NB4 (cell line): ENCODE results near the gene MME.

Source experiments
- DNase-seq: peaks from one replicate; pipeline ENCODE4 v3.0.0; 2010; ENCODE audit warnings: low read depth
- H3K4me3 ChIP-seq: one replicate; pipeline ENCODE4 v1.5.1; 2011; ENCODE audit warnings: mild to moderate bottlenecking, low read depth, low read length, moderate library complexity
- MYC ChIP-seq: IDR thresholded peaks from 2 replicates; pipeline ENCODE4 v1.6.1; 2011; ENCODE audit warnings: low read depth, low read length
- POLR2A ChIP-seq: IDR thresholded peaks from 2 replicates; pipeline ENCODE4 v1.6.1; 2011; ENCODE audit warnings: mild to moderate bottlenecking; ENCODE audit not compliant: insufficient read length; ENCODE audit errors: extremely low read depth
- TF ChIP-seq, protein P1 (sequence below): IDR thresholded peaks from one replicate; pipeline ENCODE4 v1.5.1; 2012; ENCODE audit warnings: low read depth, low read length
- TF ChIP-seq, protein P2 (sequence below): IDR thresholded peaks from 2 replicates; pipeline ENCODE4 v1.6.1; 2011; ENCODE audit warnings: low read depth, low read length

Gene MME

DNA sequence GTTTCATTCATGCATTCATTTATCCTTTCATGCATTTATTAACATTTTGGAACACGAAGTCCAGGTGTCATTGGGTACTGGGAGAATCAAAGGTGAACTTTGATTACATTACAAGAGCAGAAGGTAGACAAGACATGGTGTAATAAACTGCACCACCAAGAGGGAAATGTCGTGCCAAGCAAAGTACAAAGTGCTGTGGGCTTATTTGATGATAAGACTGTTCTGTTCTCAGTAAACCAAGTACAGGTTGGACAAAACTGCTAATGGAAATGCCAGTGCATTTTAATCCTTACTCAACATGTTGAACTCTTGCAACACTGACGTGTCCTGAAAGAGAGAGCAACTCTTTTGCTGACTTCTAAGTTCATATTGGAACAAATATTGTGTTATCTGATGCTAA is 69.4 kb downstream of the MME start:
- no peak overlapping the region for H3K4me3 ChIP-seq
- TF ChIP-seq MYC (no peak), POLR2A (no peak)
- TF ChIP-seq, protein P1, sequence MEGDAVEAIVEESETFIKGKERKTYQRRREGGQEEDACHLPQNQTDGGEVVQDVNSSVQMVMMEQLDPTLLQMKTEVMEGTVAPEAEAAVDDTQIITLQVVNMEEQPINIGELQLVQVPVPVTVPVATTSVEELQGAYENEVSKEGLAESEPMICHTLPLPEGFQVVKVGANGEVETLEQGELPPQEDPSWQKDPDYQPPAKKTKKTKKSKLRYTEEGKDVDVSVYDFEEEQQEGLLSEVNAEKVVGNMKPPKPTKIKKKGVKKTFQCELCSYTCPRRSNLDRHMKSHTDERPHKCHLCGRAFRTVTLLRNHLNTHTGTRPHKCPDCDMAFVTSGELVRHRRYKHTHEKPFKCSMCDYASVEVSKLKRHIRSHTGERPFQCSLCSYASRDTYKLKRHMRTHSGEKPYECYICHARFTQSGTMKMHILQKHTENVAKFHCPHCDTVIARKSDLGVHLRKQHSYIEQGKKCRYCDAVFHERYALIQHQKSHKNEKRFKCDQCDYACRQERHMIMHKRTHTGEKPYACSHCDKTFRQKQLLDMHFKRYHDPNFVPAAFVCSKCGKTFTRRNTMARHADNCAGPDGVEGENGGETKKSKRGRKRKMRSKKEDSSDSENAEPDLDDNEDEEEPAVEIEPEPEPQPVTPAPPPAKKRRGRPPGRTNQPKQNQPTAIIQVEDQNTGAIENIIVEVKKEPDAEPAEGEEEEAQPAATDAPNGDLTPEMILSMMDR = no peak
- TF ChIP-seq, protein P2, sequence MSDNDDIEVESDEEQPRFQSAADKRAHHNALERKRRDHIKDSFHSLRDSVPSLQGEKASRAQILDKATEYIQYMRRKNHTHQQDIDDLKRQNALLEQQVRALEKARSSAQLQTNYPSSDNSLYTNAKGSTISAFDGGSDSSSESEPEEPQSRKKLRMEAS = no peak
- DNase-seq = no peak

DNA sequence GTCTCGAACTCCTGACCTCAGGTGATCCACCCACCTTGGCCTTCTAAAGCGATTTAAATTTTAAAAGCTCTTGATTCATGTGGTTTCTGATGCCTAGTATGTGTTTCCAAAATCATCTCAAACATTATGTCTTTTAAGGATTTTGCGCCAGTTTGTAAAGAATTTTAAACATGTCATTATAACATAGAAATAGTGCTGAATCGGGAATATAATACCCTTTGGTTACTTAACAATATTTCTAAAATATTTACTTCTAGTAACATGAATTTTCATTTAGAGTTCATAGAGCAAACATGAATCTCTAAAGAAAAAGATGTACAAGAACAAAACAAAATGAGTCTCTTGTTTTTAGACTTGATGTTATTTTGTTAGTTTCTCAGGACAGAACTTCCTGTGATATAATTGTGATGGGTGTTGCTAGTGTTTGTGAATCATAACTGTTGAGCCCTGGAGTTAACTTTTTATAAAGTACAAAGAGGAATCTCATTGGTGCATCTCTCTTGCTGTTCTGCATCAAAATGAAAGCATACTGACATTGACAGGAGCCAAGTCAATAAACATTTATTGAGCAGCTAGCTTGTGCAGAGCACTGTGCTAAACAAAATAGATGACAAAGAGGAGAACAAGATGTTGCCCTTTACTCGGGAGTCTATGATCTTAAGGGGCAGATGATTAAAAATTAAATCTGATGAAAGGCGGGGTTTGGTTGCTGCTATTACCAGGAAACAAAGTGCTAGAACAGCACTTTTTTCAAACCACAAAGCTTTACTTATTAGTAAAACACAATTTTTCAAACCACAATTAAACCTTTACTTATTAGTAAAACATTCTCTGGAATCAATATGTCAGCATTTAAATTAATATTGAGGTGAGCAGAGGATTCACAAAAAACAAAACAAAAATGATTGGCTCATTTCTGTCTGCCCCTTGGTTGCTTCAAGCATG is 73.4 kb downstream of the MME start:
- TF ChIP-seq, protein P1 = no peak
- TF ChIP-seq, protein P2 = no peak
- no peak for TF ChIP-seq POLR2A
- DNase-seq = no peak
- H3K4me3 ChIP-seq = no peak overlapping the region

DNA sequence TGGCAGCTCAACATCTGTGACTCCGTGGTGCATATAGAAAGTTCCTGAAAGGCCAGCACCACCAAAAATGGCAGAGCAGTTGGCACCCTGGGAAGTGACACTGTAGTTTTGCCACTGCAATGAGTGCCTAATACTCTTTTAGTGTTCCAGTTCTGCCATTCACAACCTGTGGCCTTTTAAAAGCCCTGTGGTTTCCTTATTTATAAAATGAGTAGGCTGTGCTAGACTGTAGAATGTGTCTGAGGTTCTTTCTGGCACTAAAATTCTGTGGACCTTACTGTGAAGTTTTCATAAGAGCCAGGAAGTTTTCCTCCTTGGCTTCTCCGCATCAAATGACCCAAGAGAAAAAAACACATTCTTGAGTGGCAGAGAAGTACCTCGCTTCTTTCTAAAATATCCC is 74.1 kb downstream of the MME start:
- TF ChIP-seq, protein P1 = no peak
- TF ChIP-seq, protein P2 = no peak
- TF ChIP-seq POLR2A (no peak), MYC (no peak)
- no peak for DNase-seq

DNA sequence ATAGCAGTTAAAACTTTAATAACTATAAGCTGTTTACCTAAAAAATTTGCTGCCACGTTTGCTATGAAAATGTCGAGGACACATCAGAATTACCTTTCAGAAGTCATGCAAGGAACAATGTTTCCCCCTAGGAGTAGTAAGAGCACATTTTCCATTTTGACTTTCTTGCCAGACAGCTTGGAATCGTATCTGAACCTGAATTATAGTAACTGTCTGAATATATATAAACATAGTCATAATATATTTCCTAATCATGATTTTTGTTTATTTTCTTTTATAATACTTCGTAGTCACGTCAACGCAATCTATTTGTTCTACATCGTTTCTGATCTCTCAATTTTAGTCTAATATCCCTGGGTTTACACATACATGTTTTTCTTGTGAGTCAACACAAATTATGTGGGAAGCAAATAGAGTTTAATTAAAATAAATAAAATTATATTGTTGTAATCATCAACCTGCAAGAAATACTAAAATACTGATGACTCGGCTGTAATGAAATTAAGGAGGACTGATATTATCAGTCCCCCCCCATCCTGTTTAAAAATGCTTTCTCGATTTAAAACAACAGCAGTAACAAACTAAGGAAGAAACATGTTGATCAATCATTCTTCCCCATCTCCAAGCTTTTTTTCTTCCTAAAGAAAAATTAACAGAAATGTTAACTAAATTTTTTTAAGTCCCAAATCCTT is 78.4 kb downstream of the MME start:
- no peak overlapping the region for H3K4me3 ChIP-seq
- TF ChIP-seq, protein P2 = no peak
- no peak for TF ChIP-seq POLR2A
- TF ChIP-seq, protein P1 = no peak
- no peak for TF ChIP-seq MYC
- no peak for DNase-seq

More for the DNA sequence above, 74.1 kb downstream of the MME start:
- no peak overlapping the region for H3K4me3 ChIP-seq

DNA sequence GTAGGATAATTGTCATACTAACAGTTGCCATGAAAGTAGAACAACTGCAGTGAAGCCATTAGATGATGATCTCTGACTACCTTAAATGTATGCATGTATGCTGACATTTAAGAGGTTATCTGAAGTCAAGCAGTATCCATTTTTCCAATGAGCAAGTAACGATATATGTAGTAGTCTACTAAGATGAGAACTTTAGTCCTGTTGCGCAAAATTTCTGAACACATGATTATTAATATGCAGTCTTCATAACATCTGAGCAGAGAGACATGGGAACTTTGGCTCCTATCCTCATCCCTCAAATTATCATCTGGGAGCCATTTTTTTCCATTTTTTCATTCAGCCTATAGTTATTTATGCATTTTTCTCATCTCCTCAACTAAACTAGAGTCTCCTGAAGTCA is 79.2 kb downstream of the MME start:
- H3K4me3 ChIP-seq = no peak overlapping the region
- TF ChIP-seq, protein P1 = no peak
- TF ChIP-seq, protein P2 = no peak
- TF ChIP-seq MYC (no peak), POLR2A (no peak)
- DNase-seq = no peak
